Esophagus muscularis mucosa (tissue), 4 donors: ENCODE results near the gene ADAMTSL1. TPM values are rescaled to one million over a fixed set of nuclear protein-coding genes. Genes with fewer than 3 reads are reported as not detected.

ENCODE experiments used
- DNase-seq: peaks from one replicate; pipeline ENCODE4 v3.0.0-alpha.2; 2017; ENCODE audit errors: extremely low spot score
- H3K27ac ChIP-seq, 4 donors: fragments of 200-600 bp; sonication (generic); replicated peaks in 1 of 4; 1 replicate in 3 of 4; 2 replicates in 1 of 4; pipeline ENCODE4 v1.5.1; 2016 to 2019; ENCODE audit warnings: mild to moderate bottlenecking in 1 of 4
- H3K27me3 ChIP-seq, 4 donors: fragments of 200-600 bp; sonication (generic); one replicate each; pipeline versions ENCODE4 v1.5.1 to v1.6.0; 2016 to 2019
- H3K36me3 ChIP-seq, 4 donors: fragments of 200-600 bp; sonication (generic); one replicate each; pipeline ENCODE4 v1.5.1; 2016 to 2019
- H3K4me1 ChIP-seq, 4 donors: fragments of 200-600 bp; sonication (generic); one replicate each; pipeline ENCODE4 v1.5.1; 2016 to 2019
- H3K4me3 ChIP-seq, 4 donors: fragments of 200-600 bp; sonication (generic); 1 replicate in 2 of 4; 2 replicates in 2 of 4; pipeline ENCODE4 v1.5.1; 2016 to 2019; ENCODE audit warnings: mild to moderate bottlenecking in 4 of 4, moderate library complexity in 1 of 4
- H3K9me3 ChIP-seq, 4 donors: fragments of 200-600 bp; sonication (generic); 1 replicate in 3 of 4; 2 replicates in 1 of 4; pipeline ENCODE4 v1.5.1; 2016 to 2019
- CTCF ChIP-seq, 3 experiments: fragments of 200-600 bp in 2 of 3; fragments of 450-650 bp in 1 of 3; sonication (generic) in 2 of 3; IDR thresholded peaks; one replicate each; pipeline ENCODE4 v1.5.1; 2017 to 2019; ENCODE audit warnings: antibody characterized with exemption in 3 of 3, mild to moderate bottlenecking in 2 of 3, moderate library complexity in 1 of 3
- EP300 ChIP-seq: sonication (generic); formaldehyde crosslinking; IDR thresholded peaks from one replicate; pipeline ENCODE4 v1.6.1; 2017; ENCODE audit warnings: antibody characterized with exemption
- POLR2A ChIP-seq: fragments of 450-650 bp; IDR thresholded peaks from one replicate; pipeline ENCODE4 v1.6.1; 2017; ENCODE audit warnings: antibody characterized with exemption, moderate library complexity, mild to moderate bottlenecking, low read depth
- POLR2AphosphoS5 ChIP-seq, 2 donors: sonication (generic); formaldehyde crosslinking; IDR thresholded peaks; one replicate each; pipeline ENCODE4 v1.6.1; 2017; ENCODE audit warnings: antibody characterized with exemption in 2 of 2
- WGBS: methylation state at CpG from one replicate; pipeline ENCODE4 v1.1.5; 2018; 5-methylcytosine and 5-hydroxymethylcytosine counted together
- intact Hi-C: fragments of 100-400 bp; cut with DNase I; formaldehyde crosslinking; loops from one replicate; pipeline ENCODE4 v1.15.1; 2023
- total RNA-seq, 4 donors: library from RNA; depleted of rRNA; stranded (reverse); fragments of >200 nt; gene quantifications; one replicate each; pipeline versions ENCODE4 v1.1.0 to v1.2.1, GENCODE V29; 2016

The ADAMTSL1 gene
- total RNA-seq, 4 donors from 2014 or later = 81.7 to 172 (median 145) TPM

- no peak overlapping the region for H3K27ac ChIP-seq
- no peaks in the 10 kb centered on the region for H3K27me3 ChIP-seq
- intact Hi-C loops = no loop called here
- H3K9me3 ChIP-seq = no peaks in the 10 kb centered on the region
- no peak overlapping the region for H3K4me3 ChIP-seq
- DNase-seq = no peak
- peaks cover 0 to 36% (median 27%) of the 10 kb centered on the region in 4 donors for H3K4me1 ChIP-seq
- TF ChIP-seq EP300 (no peak), CTCF (IDR thresholded peaks at IDR 0.05) (no peak), POLR2A (no peak), POLR2AphosphoS5 (IDR thresholded peaks at IDR 0.05) (no peak)
- WGBS = 83% methylated on average over 2 of the region's 2 CpGs
- H3K36me3 ChIP-seq = no peaks in the 10 kb centered on the region
These were observed 11.8 kb downstream of the ADAMTSL1 start for GRCh38 chr9:18485714-18486113.

- H3K4me1 ChIP-seq = peaks cover 0 to 55% (median 43%) of the 10 kb centered on the region in 4 donors
- WGBS = 89% methylated on average over 7 of the region's 7 CpGs
- no peak for DNase-seq
These were observed 13.7 kb downstream of the ADAMTSL1 start for GRCh38 chr9:18487611-18488010.

GRCh38 chr9:18488886-18489285 is 14.9 kb downstream of the ADAMTSL1 start:
- no peak for DNase-seq
- Histone ChIP-seq H3K27me3 (no peaks in the 10 kb centered on the region), H3K9me3 (no peaks in the 10 kb centered on the region), H3K36me3 (no peaks in the 10 kb centered on the region), H3K4me3 (no peak overlapping the region), H3K4me1 (peaks cover 0 to 68% (median 56%) of the 10 kb centered on the region in 4 donors), H3K27ac (no peak overlapping the region)
- intact Hi-C loops = no loop called here
- TF ChIP-seq POLR2A (no peak), CTCF (IDR thresholded peaks at IDR 0.05) (no peak), POLR2AphosphoS5 (IDR thresholded peaks at IDR 0.05) (no peak), EP300 (no peak)
- 88% methylated on average over 2 of the region's 2 CpGs for WGBS

More at GRCh38 chr9:18487611-18488010, 13.7 kb downstream of the ADAMTSL1 start:
- no peaks in the 10 kb centered on the region for H3K27me3 ChIP-seq
- intact Hi-C loops = no loop called here
- no peak overlapping the region for H3K4me3 ChIP-seq
- no peaks in the 10 kb centered on the region for H3K36me3 ChIP-seq
- H3K9me3 ChIP-seq = no peaks in the 10 kb centered on the region
- TF ChIP-seq EP300 (no peak), POLR2AphosphoS5 (IDR thresholded peaks at IDR 0.05) (no peak), POLR2A (no peak), CTCF (IDR thresholded peaks at IDR 0.05) (no peak)
- no peak overlapping the region for H3K27ac ChIP-seq

- H3K36me3 ChIP-seq = no peaks in the 10 kb centered on the region
- H3K4me3 ChIP-seq = no peak overlapping the region
- peak overlapping the region in 2 of 4 donors; percentile 62 to 64 for H3K27ac ChIP-seq
- TF ChIP-seq CTCF (IDR thresholded peaks at IDR 0.05) (no peak), POLR2AphosphoS5 (IDR thresholded peaks at IDR 0.05) (no peak), EP300 (no peak), POLR2A (no peak)
- no peaks in the 10 kb centered on the region for H3K9me3 ChIP-seq
- H3K4me1 ChIP-seq = peaks cover 0 to 63% (median 53%) of the 10 kb centered on the region in 4 donors
- H3K27me3 ChIP-seq = no peaks in the 10 kb centered on the region
- whole genome bisulfite sequencing = 77% methylated on average over 2 of the region's 2 CpGs
- no peak for DNase-seq
- intact Hi-C loops = no loop called here
These were observed 15.9 kb downstream of the ADAMTSL1 start for GRCh38 chr9:18489861-18490260.
